HEK293 (cell line): ENCODE measurements around the gene PNRC1.
A peak's percentile ranks its signal among the peaks of the same experiment; 100 is the strongest.

Experiments
- GFI1B ChIP-seq: fragments of 450-650 bp; formaldehyde crosslinking; IDR thresholded peaks from 2 replicates; pipeline ENCODE4 v1.5.1; 2016; ENCODE audit warnings: missing biosample characterization, missing genetic modification characterization
- GLIS1 ChIP-seq: fragments of 450-650 bp; formaldehyde crosslinking; IDR thresholded peaks from 2 replicates; pipeline ENCODE4 v1.5.1; 2016; ENCODE audit warnings: missing biosample characterization, missing genetic modification characterization
- GLIS2 ChIP-seq: fragments of 450-650 bp; formaldehyde crosslinking; IDR thresholded peaks from 2 replicates; pipeline ENCODE4 v1.5.1; 2016; ENCODE audit warnings: missing biosample characterization, missing genetic modification characterization
- IKZF3 ChIP-seq: fragments of 450-650 bp; IDR thresholded peaks from 2 replicates; pipeline ENCODE4 v1.5.0; 2018; ENCODE audit warnings: missing biosample characterization, mild to moderate bottlenecking, missing genetic modification characterization, moderate library complexity
- KLF1 ChIP-seq: fragments of 450-650 bp; formaldehyde crosslinking; IDR thresholded peaks from 2 replicates; pipeline ENCODE4 v1.5.1; 2016; ENCODE audit warnings: missing biosample characterization, missing genetic modification characterization
- KLF9 ChIP-seq: fragments of 450-650 bp; formaldehyde crosslinking; IDR thresholded peaks from 2 replicates; pipeline ENCODE4 v1.5.1; 2016; ENCODE audit warnings: missing biosample characterization, missing genetic modification characterization, low read depth
- OSR2 ChIP-seq: fragments of 450-650 bp; formaldehyde crosslinking; IDR thresholded peaks from 2 replicates; pipeline ENCODE4 v1.5.1; 2016; ENCODE audit warnings: missing biosample characterization, missing genetic modification characterization
- RBAK ChIP-seq: fragments of 450-650 bp; formaldehyde crosslinking; IDR thresholded peaks from 2 replicates; pipeline ENCODE4 v1.5.1; 2016; ENCODE audit warnings: missing biosample characterization, missing genetic modification characterization
- SP2 ChIP-seq: fragments of 450-650 bp; formaldehyde crosslinking; IDR thresholded peaks from 2 replicates; pipeline ENCODE4 v1.5.1; 2016; ENCODE audit warnings: missing biosample characterization, missing genetic modification characterization
- TCF7L2 ChIP-seq: IDR thresholded peaks from 2 replicates; pipeline ENCODE4 v1.6.1; 2011; ENCODE audit warnings: low read depth, mild to moderate bottlenecking, inconsistent platforms, low read length, moderate library complexity, borderline replicate concordance
- TSHZ1 ChIP-seq: fragments of 450-650 bp; formaldehyde crosslinking; IDR thresholded peaks from 2 replicates; pipeline ENCODE4 v1.5.1; 2016; ENCODE audit warnings: missing biosample characterization, missing genetic modification characterization, borderline replicate concordance
- ZBTB48 ChIP-seq: fragments of 450-650 bp; formaldehyde crosslinking; IDR thresholded peaks from 2 replicates; pipeline ENCODE4 v1.5.1; 2016; ENCODE audit warnings: missing biosample characterization, missing genetic modification characterization
- ZEB2 ChIP-seq: fragments of 450-650 bp; formaldehyde crosslinking; IDR thresholded peaks from 2 replicates; pipeline ENCODE4 v1.5.1; 2016; ENCODE audit warnings: missing biosample characterization, missing genetic modification characterization
- ZNF112 ChIP-seq: fragments of 450-650 bp; formaldehyde crosslinking; IDR thresholded peaks from 2 replicates; pipeline ENCODE4 v1.5.0; 2017; ENCODE audit warnings: missing biosample characterization, missing genetic modification characterization
- ZNF114 ChIP-seq: fragments of 450-650 bp; formaldehyde crosslinking; IDR thresholded peaks from 2 replicates; pipeline ENCODE4 v1.5.0; 2017; ENCODE audit warnings: missing biosample characterization, missing genetic modification characterization
- ZNF132 ChIP-seq: fragments of 450-650 bp; formaldehyde crosslinking; IDR thresholded peaks from 2 replicates; pipeline ENCODE4 v1.5.1; 2017; ENCODE audit warnings: missing biosample characterization, missing genetic modification characterization, borderline replicate concordance
- ZNF138 ChIP-seq: fragments of 450-650 bp; formaldehyde crosslinking; IDR thresholded peaks from 2 replicates; pipeline ENCODE4 v1.5.1; 2016; ENCODE audit warnings: missing biosample characterization, missing genetic modification characterization, borderline replicate concordance
- ZNF155 ChIP-seq: fragments of 450-650 bp; formaldehyde crosslinking; IDR thresholded peaks from 2 replicates; pipeline ENCODE4 v1.5.1; 2016; ENCODE audit warnings: missing biosample characterization, missing genetic modification characterization
- ZNF169 ChIP-seq: fragments of 450-650 bp; formaldehyde crosslinking; IDR thresholded peaks from 2 replicates; pipeline ENCODE4 v1.5.1; 2016; ENCODE audit warnings: missing biosample characterization, missing genetic modification characterization
- ZNF221 ChIP-seq: fragments of 450-650 bp; formaldehyde crosslinking; IDR thresholded peaks from 2 replicates; pipeline ENCODE4 v1.5.1; 2017; ENCODE audit warnings: missing biosample characterization, missing genetic modification characterization, borderline replicate concordance
- ZNF223 ChIP-seq: fragments of 450-650 bp; formaldehyde crosslinking; IDR thresholded peaks from 2 replicates; pipeline ENCODE4 v1.5.1; 2016; ENCODE audit warnings: missing biosample characterization, missing genetic modification characterization
- ZNF24 ChIP-seq: fragments of 450-650 bp; formaldehyde crosslinking; IDR thresholded peaks from 2 replicates; pipeline ENCODE4 v1.5.1; 2016; ENCODE audit warnings: missing biosample characterization, missing genetic modification characterization
- ZNF266 ChIP-seq: fragments of 450-650 bp; formaldehyde crosslinking; IDR thresholded peaks from 2 replicates; pipeline ENCODE4 v1.5.1; 2016; ENCODE audit warnings: missing biosample characterization, missing genetic modification characterization, low read depth
- ZNF280C ChIP-seq: fragments of 450-650 bp; formaldehyde crosslinking; IDR thresholded peaks from 2 replicates; pipeline ENCODE4 v1.5.1; 2016; ENCODE audit warnings: missing biosample characterization, missing genetic modification characterization
- ZNF292 ChIP-seq: fragments of 450-650 bp; formaldehyde crosslinking; IDR thresholded peaks from 2 replicates; pipeline ENCODE4 v1.5.1; 2016; ENCODE audit warnings: low read depth, missing biosample characterization, missing genetic modification characterization, borderline replicate concordance
- ZNF311 ChIP-seq: fragments of 450-650 bp; formaldehyde crosslinking; IDR thresholded peaks from 2 replicates; pipeline ENCODE4 v1.5.1; 2017; ENCODE audit warnings: missing biosample characterization, missing genetic modification characterization, borderline replicate concordance
- ZNF335 ChIP-seq: fragments of 450-650 bp; formaldehyde crosslinking; conservative IDR thresholded peaks from 2 replicates; pipeline ENCODE4 v1.5.1; 2016; ENCODE audit warnings: missing biosample characterization, missing genetic modification characterization
- ZNF423 ChIP-seq: fragments of 450-650 bp; formaldehyde crosslinking; IDR thresholded peaks from 2 replicates; pipeline ENCODE4 v1.5.1; 2016; ENCODE audit warnings: missing biosample characterization, missing genetic modification characterization
- ZNF48 ChIP-seq: fragments of 450-650 bp; formaldehyde crosslinking; IDR thresholded peaks from 2 replicates; pipeline ENCODE4 v1.5.1; 2016; ENCODE audit warnings: missing biosample characterization, missing genetic modification characterization
- ZNF510 ChIP-seq: fragments of 450-650 bp; formaldehyde crosslinking; IDR thresholded peaks from 2 replicates; pipeline ENCODE4 v1.5.1; 2018; ENCODE audit warnings: mild to moderate bottlenecking, missing genetic modification characterization, missing biosample characterization; ENCODE audit not compliant: insufficient replicate concordance
- ZNF521 ChIP-seq: fragments of 450-650 bp; formaldehyde crosslinking; IDR thresholded peaks from 2 replicates; pipeline ENCODE4 v1.5.1; 2017; ENCODE audit warnings: missing biosample characterization, mild to moderate bottlenecking, missing genetic modification characterization
- ZNF555 ChIP-seq: fragments of 450-650 bp; formaldehyde crosslinking; conservative IDR thresholded peaks from 2 replicates; pipeline ENCODE4 v1.5.1; 2017; ENCODE audit warnings: missing biosample characterization, mild to moderate bottlenecking, missing genetic modification characterization, inconsistent platforms
- ZNF585B ChIP-seq: fragments of 450-650 bp; formaldehyde crosslinking; IDR thresholded peaks from 2 replicates; pipeline ENCODE4 v1.5.1; 2016; ENCODE audit warnings: missing biosample characterization, missing genetic modification characterization
- ZNF610 ChIP-seq: fragments of 450-650 bp; formaldehyde crosslinking; IDR thresholded peaks from 2 replicates; pipeline ENCODE4 v1.5.1; 2016; ENCODE audit warnings: missing biosample characterization, missing genetic modification characterization, borderline replicate concordance
- ZNF701 ChIP-seq: fragments of 450-650 bp; formaldehyde crosslinking; IDR thresholded peaks from 2 replicates; pipeline ENCODE4 v1.5.1; 2016; ENCODE audit warnings: missing biosample characterization, missing genetic modification characterization
- ZNF777 ChIP-seq: fragments of 450-650 bp; formaldehyde crosslinking; IDR thresholded peaks from 2 replicates; pipeline ENCODE4 v1.5.1; 2017; ENCODE audit warnings: missing biosample characterization, missing genetic modification characterization, borderline replicate concordance
- ZNF785 ChIP-seq: fragments of 450-650 bp; formaldehyde crosslinking; IDR thresholded peaks from 2 replicates; pipeline ENCODE4 v1.5.1; 2016; ENCODE audit warnings: missing biosample characterization, missing genetic modification characterization

Gene PNRC1

DNA sequence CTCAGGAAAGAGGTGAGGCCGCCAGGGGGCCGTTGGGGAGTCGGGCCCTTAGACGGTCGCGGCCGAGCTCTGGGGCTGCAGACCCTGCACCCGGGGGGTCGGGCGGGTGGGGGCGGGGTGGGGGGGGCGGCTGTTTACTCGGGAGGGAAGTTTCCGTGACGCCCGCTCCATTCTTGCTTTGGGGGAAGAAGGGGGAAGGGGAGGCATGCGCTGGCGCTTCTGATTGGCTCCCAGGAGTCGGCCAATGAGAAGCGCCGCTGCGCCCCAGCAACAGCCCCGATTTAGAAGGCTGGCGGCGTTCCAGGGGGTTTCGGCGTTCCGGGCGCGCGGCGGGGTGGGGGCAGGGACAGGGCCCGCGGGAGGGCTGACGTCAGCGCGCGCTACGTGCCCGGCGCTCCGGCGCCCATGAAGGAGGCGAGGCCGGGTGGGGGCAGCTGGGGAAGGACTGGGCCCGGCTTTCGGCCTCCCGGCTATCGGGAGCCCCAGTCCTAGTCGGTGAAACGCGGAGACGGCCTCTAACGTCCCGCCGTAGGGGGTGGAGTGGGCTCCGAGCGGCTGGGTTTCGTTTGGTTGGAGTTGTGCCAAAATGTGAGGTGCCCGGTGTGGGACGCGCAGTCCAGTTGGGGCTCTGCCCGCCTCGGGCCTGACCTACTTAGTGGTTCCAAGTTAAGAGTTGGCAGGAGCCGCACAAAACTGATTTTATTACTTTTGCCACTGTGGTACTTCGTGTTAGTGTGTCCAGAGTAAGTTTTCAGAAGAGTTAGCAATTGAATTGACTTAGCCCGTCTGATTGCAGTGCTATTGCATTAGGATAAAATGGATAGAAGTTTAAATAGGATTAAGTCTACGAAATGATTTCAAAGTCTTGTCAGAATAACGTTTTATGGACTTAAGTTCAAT lies 1.1 kb downstream of the PNRC1 start (continued):
- TF ChIP-seq ZNF48 (tag by site-specific recombination), result no peak
- TF ChIP-seq SP2 (tag by site-specific recombination), result peak; percentile 81
- no peak for TF ChIP-seq ZNF132
- TF ChIP-seq ZNF777 (tag by site-specific recombination), result no peak
- TF ChIP-seq ZNF266 (tag by site-specific recombination), result no peak
- no peak for TF ChIP-seq ZNF521 (tag by site-specific recombination)
- TF ChIP-seq ZNF610, result peak; percentile 82; the same call in 1 of the 2 replicates
- no peak for TF ChIP-seq ZNF311 (tag by site-specific recombination)
- TF ChIP-seq ZNF223 (tag by site-specific recombination), result no peak
- TF ChIP-seq ZNF138, result no peak
- TF ChIP-seq ZBTB48, result peak; percentile 27; the same call in 1 of the 2 replicates
- peak; percentile 95 for TF ChIP-seq ZNF423 (tag by site-specific recombination)
- peak; percentile 99 for TF ChIP-seq GLIS2 (tag by site-specific recombination)
- TF ChIP-seq RBAK (tag by site-specific recombination), result no peak
- peak; percentile 42 for TF ChIP-seq KLF1
- no peak for TF ChIP-seq ZNF701 (tag by site-specific recombination)
- TF ChIP-seq ZNF221 (tag by site-specific recombination), result no peak
- no peak for TF ChIP-seq TCF7L2
- TF ChIP-seq ZNF555 (tag by site-specific recombination), result no peak
- no peak for TF ChIP-seq ZNF112
- peak; percentile 9 for TF ChIP-seq ZNF510 (tag by site-specific recombination)
- no peak for TF ChIP-seq ZNF292 (tag by site-specific recombination)
- TF ChIP-seq ZNF24 (tag by site-specific recombination), result peak; percentile 83
- TF ChIP-seq ZNF169 (tag by site-specific recombination), result no peak
- 0 out of 2 replicates have a peak, but pooled peaks have one; percentile 41 for TF ChIP-seq GFI1B (tag by site-specific recombination)
- TF ChIP-seq ZNF280C (tag by site-specific recombination), result no peak
- TF ChIP-seq TSHZ1 (tag by site-specific recombination), result peak; percentile 60; the same call in 1 of the 2 replicates
- no peak for TF ChIP-seq ZNF585B (tag by site-specific recombination)
- TF ChIP-seq ZEB2 (tag by site-specific recombination), result peak; percentile 98
- no peak for TF ChIP-seq ZNF155 (tag by site-specific recombination)
- TF ChIP-seq KLF9, result no peak
- no peak for TF ChIP-seq ZNF785 (tag by site-specific recombination)
- TF ChIP-seq GLIS1 (tag by site-specific recombination), result peak; percentile 94
- TF ChIP-seq ZNF114, result no peak
- no peak for TF ChIP-seq OSR2 (tag by site-specific recombination)
- peak; percentile 48; the same call in 1 of the 2 replicates for TF ChIP-seq IKZF3 (tag by site-specific recombination)
- peak; percentile 50; the same call in 1 of the 2 replicates for TF ChIP-seq ZNF335 (tag by site-specific recombination)
